PC-3 (cell line): ENCODE measurements around the gene TRPM2.

Source experiments
- EZH2 ChIP-seq: fragments of 300-600 bp; sonication (generic); IDR thresholded peaks from one replicate; pipeline ENCODE4 v1.6.1; 2017; ENCODE audit warnings: antibody characterized with exemption, mild to moderate bottlenecking, low read length; ENCODE audit not compliant: unreplicated experiment
- EZH2phosphoT487 ChIP-seq: fragments of 300-600 bp; sonication (generic); IDR thresholded peaks from 2 replicates; pipeline ENCODE4 v1.6.1; 2018; ENCODE audit warnings: mild to moderate bottlenecking, antibody characterized with exemption, low read length, borderline replicate concordance
- TF ChIP-seq, protein P1 (sequence below): fragments of 300-600 bp; sonication (generic); conservative IDR thresholded peaks from 2 replicates; pipeline ENCODE4 v1.5.1; 2017; ENCODE audit warnings: antibody characterized with exemption, low read depth, mild to moderate bottlenecking, low read length

DNA sequence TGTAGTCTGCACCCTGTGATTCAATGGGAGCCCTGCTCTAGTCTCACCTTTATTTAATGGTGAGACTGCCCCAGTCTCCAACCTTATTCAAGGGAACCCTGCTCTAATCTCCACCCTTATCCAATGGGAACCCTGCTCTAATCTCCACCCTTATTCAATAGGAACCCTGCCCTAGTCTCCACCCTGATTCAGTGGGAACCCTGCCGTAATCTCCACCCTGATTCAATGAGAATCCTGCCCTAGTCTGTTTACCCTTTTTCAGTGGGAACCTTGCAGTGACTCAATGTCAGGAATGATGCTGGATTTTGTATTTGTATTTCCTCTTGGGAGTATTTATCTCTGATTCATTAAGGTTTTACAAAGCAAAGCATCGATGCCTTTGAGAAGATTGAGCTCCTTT is 39.5 kb downstream of the TRPM2 start:
- TF ChIP-seq EZH2 (no peak), EZH2phosphoT487 (no peak)
- TF ChIP-seq, protein P1, sequence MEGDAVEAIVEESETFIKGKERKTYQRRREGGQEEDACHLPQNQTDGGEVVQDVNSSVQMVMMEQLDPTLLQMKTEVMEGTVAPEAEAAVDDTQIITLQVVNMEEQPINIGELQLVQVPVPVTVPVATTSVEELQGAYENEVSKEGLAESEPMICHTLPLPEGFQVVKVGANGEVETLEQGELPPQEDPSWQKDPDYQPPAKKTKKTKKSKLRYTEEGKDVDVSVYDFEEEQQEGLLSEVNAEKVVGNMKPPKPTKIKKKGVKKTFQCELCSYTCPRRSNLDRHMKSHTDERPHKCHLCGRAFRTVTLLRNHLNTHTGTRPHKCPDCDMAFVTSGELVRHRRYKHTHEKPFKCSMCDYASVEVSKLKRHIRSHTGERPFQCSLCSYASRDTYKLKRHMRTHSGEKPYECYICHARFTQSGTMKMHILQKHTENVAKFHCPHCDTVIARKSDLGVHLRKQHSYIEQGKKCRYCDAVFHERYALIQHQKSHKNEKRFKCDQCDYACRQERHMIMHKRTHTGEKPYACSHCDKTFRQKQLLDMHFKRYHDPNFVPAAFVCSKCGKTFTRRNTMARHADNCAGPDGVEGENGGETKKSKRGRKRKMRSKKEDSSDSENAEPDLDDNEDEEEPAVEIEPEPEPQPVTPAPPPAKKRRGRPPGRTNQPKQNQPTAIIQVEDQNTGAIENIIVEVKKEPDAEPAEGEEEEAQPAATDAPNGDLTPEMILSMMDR = no peak
